Measurements from ENCODE around the gene PRKG1.
"Not testable (repeated sequence)": the region's sequence is repeated elsewhere in the genome, so short reads cannot be mapped to it uniquely, and the experiment has no call there.

The PRKG1 gene

GRCh38 chr10:52210161-52210560, 1135.9 kb downstream of the PRKG1 start:
- no peak for DNase-seq

GRCh38 chr10:52212062-52212461, 1137.8 kb downstream of the PRKG1 start:
- DNase-seq, result no peak

DNA sequence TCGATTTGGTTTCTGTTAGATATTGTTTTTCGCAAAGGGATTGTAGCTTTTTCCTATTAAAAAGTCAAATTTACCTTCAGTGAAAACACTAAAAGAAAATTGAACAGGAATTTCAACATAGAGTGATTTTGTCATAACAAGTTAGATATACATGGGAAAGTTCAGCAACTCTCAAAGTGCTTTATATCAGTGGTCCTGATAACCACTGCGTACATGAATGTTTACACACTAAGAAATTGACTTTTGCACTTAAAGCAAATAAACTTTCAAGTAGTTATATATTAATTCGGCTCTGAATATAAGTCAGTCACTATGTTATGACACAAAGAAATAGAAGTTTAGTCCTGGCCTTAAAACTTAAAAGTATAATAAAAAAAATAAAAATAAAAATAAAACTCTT, 1138.5 kb downstream of the PRKG1 start:
- no peak for DNase-seq

DNA sequence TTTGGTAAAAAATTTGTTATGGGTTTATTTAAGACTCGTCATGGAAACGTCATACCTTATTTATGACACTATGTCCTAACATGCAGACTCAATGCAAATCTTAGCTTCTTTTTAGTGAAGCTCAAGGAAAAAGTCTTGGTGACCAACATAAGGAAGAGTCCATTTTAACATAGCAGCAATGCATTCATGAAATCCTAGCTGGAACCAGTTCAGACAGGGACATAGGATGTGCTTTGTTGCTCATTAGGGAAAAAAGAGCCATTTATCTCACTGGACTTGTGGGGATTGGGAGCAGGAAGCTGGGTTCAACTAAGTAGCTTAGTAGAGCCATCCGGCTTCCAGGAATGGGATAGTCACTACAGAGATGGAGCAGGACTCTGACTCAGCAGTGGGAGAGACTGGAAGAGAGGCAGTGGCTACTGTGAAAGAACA, 1139.0 kb downstream of the PRKG1 start:
- DNase-seq, result no peak

DNA sequence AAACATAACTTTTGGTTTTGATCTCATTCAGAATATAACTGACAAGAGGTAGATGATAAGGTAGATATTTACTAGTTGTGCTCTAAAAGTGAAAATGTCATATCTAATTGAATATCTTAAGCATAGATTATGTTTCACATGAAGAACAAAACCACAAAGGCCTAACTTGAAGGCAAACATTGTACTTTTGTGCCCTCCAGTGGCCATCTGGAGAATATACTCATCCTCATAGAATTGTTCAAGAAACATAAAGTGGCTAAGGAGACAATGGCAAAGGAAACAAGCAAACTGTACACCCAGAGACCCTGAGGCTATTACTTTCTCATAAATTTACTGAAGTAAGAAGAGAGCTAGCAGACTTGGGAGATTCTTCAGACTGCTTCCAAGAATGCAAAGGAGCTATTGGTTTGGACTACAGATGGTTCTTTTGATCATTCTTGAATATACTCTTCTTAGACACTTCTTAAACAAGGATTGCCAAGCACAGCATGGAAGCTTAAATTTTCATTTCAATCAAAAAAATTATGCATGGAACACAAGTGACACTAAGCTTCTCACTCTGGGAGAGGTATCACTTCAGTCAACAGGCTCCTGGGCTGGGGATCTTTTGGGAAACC, 1141.6 kb downstream of the PRKG1 start:
- peak; percentile 13 to 56 for DNase-seq

- no peak for DNase-seq
Observed at GRCh38 chr10:52216852-52217251, 1142.6 kb downstream of the PRKG1 start.

- no peak for DNase-seq
Observed at GRCh38 chr10:52217531-52217930, 1143.2 kb downstream of the PRKG1 start.

GRCh38 chr10:52220947-52221346, 1146.7 kb downstream of the PRKG1 start:
- DNase-seq, result no peak

GRCh38 chr10:52221923-52222322, 1147.6 kb downstream of the PRKG1 start:
- DNase-seq, result no peak

- DNase-seq, result no peak
Observed at GRCh38 chr10:52226197-52226847, 1152.0 kb downstream of the PRKG1 start.

DNA sequence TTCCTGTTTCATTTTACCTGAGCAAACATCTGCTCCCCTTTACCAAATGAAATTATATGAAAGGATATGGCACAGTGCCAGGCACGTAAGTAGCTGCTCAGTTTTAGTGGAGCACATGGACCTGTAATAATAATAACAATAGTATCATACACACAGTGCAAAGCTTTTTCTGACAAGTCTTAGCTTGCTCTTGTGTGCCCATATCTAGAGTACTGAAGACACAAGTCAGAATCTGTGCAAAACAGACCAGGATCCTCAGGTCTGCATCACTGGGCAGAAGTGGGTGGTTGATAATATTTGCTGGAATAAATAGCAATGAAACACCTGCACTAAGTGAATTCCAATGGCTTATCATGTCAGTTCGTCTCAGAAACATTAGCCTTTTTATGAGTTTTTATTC, 1154.3 kb downstream of the PRKG1 start:
- no peak for DNase-seq

DNA sequence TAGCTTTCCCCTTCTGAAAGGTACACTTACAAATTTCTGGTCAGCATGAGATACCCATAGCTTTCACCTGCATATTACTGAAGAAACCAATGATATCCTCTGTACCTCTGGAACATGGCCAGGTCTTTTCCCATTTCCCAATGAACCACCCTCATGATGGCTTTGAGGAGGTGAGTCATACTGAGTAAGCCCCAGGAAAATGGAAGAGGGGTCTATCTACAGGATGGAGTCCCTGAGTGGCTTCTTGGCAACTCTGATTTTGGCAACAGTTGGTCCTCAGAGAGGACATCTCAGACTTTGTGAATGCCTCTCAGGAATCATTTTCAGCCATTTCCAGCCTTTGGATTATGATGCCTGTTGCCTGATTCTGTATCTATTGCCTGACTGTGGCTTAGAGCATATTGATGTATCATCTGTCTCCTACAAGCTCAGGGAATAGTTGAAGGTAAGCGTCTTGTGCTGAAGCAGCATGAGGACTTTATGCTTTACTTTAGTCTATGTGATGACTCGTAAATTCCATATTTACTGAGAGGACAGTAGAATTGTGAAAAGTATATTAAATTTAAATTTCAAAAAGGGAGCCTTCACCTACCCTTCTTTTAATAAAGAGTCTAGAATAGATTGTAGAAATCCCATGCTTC, 1155.1 kb downstream of the PRKG1 start:
- no peak for DNase-seq

DNA sequence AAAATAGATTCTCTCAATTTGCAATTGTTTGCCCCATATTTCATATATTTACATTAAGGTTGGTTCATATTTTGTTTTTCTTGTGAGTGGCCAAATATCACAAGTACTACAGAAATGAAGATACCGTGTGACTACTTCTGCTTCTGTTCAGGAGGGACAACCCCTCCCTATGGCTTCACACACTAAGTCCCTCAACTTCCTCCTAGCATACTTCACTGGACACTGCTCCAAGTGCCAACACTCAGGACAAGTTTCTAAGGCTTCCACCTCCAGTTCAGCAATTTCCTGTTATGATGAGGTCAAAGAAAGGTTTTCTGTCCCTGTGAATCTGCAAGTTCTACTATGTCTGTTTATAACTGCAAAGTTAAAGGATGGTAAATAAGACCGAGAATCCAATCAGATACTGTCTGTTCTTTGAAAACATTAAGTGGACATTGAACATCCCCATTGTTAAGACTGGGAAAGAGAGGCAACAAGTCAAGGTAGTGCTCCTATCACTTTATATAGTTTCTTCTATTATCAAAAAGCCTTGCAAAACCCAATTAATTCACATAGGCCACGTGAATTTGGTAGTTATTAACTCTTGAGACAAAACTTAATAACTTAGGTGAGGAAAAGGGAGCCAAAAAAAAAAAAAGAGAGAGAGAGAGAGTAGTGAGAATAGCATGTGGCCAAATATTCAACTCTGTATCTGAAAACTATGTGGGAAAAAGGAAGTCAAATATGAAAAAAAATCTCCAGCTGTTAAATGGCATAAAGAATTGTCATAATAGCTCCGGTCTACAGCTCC, 1158.5 kb downstream of the PRKG1 start:
- DNase-seq, result no peak

DNA sequence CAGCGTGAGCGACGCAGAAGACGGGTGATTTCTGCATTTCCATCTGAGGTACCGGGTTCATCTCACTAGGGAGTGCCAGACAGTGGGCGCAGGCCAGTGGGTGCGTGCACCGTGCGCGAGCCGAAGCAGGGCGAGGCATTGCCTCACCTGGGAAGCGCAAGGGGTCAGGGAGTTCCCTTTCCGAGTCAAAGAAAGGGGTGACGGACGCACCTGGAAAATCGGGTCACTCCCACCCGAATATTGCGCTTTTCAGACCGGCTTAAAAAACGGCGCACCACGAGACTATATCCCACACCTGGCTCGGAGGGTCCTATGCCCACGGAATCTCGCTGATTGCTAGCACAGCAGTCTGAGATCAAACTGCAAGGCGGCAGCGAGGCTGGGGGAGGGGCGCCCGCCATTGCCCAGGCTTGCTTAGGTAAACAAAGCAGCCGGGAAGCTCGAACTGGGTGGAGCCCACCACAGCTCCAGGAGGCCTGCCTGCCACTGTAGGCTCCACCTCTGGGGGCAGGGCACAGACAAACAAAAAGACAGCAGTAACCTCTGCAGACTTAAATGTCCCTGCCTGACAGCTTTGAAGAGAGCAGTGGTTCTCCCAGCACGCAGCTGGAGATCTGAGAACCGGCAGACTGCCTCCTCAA, 1159.2 kb downstream of the PRKG1 start:
- not testable (repeated sequence) for DNase-seq

GRCh38 chr10:52239771-52240170, 1165.5 kb downstream of the PRKG1 start:
- no peak for DNase-seq

DNA sequence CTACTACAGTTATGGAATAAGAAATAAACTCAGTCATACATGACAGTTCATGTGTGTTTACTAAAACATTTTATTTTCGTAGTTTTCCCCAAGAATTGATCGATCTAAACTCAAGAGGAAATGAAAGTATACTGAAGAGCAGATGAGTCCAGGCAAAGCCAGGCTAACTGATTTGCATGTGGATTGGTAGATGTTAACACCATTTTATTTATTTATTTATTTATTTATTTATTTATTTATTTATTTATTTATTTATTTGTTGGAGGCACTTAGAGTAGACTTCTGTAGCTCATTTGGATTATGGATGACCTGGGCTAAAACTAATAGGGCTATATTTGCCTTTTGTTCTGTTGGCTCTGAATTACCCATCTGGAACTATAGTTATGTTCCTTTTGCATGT, 1171.3 kb downstream of the PRKG1 start:
- DNase-seq, result no peak

DNA sequence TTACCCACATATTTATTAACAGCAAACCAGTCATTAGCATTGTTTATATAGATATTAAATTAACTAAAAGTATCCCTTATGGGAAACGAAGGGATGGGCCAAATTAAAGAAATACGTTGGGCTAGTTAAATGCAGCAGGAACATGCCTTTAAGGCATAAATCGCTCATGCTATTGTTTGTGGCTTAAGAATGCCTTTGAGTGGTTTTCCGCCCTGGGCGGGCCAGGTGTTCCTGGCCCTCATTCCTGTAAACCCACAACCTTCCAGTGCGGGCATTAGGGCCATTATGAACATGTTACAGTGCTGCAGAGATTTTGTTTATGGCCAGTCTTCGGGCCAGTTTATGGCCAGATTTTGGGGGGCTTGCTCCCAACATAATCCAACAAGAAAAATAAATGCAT, 1173.6 kb downstream of the PRKG1 start:
- DNase-seq, result not testable (repeated sequence)

- no peak for DNase-seq
Observed at GRCh38 chr10:52248697-52249306, 1174.5 kb downstream of the PRKG1 start.

DNA sequence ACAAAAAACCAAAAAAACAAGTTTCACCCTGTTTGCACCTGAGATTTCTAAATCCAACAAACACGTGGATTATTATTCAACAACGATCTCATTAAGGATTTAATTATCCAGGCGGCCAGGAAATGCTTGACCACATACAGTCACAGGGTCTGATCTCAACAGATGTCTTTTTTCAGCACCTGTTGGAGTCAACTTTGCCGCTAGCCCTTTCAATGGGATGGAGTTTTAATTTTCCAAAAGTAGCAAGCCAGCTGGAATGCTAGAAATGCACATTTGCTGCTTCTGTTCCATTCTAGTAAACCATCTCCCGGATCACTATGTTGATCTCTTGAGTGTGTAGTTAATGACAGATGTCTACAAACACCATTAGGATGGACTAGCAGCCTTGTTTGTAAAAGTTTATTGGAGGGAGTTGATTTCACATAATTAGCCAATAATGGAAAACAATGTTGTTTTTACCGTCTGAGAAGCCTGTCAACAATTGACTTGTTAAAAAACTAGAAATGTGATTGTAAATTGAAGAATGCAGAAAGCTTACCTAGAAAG, 1175.6 kb downstream of the PRKG1 start:
- DNase-seq, result no peak

GRCh38 chr10:52250510-52250909, 1176.2 kb downstream of the PRKG1 start:
- no peak for DNase-seq

- no peak for DNase-seq
Observed at GRCh38 chr10:52252307-52252706, 1178.0 kb downstream of the PRKG1 start.
